PC-3 (cell line): ENCODE results near the gene HSPA1A. TPM values are rescaled to one million over a fixed set of nuclear protein-coding genes. Genes with fewer than 3 reads are reported as not detected.
A peak's percentile ranks its signal among the peaks of the same experiment; 100 is the strongest.
"Not testable (repeated sequence)": the region's sequence is repeated elsewhere in the genome, so short reads cannot be mapped to it uniquely, and the experiment has no call there.

Experiments used
- ATAC-seq: fragments of 200-7000 bp; cut with Tn5 transposase; 2 replicates; pipeline ENCODE4 v1.9.1; 2020; ENCODE audit warnings: mild to moderate bottlenecking, moderate library complexity
- BruUV-seq: library from RNA; stranded (reverse); fragments of 400-500 nt; replicated peaks from 2 replicates; lab custom pipeline; 2021; lab: Mats Ljungman, UMichigan
- CTCF ChIA-PET: fragments of 300-600 bp; sonication (Branson Sonifier 250); formaldehyde crosslinking; loops from one replicate; lab custom pipeline; 2022; ENCODE audit warnings: antibody characterized with exemption; lab: Charles Lee
- POLR2A ChIA-PET: fragments of 300-600 bp; sonication (Branson Sonifier 250); formaldehyde crosslinking; loops from one replicate; lab custom pipeline; 2022; ENCODE audit warnings: antibody characterized with exemption; ENCODE audit not compliant: unreplicated experiment; lab: Charles Lee
- DNase-seq: peaks from one replicate; pipeline ENCODE4 v3.0.0-alpha.2; 2015
- H2AFZ ChIP-seq: fragments of 300-600 bp; sonication (generic); 2 replicates; pipeline ENCODE4 v1.6.0; 2016; ENCODE audit warnings: antibody characterized with exemption, low read length
- H3F3A ChIP-seq: fragments of 300-600 bp; sonication (generic); one replicate; pipeline ENCODE4 v1.6.0; 2017; ENCODE audit warnings: antibody characterized with exemption, low read length, control low read depth, mild to moderate bottlenecking; ENCODE audit not compliant: unreplicated experiment
- H3K27ac ChIP-seq: fragments of 300-600 bp; sonication (generic); 2 replicates; pipeline ENCODE4 v1.5.1; 2016; ENCODE audit warnings: mild to moderate bottlenecking, low read length
- H3K27me3 ChIP-seq: fragments of 300-600 bp; sonication (generic); 2 replicates; pipeline ENCODE4 v1.6.1; 2016; ENCODE audit warnings: low read length, mixed read lengths
- H3K36me3 ChIP-seq: fragments of 300-600 bp; sonication (generic); 2 replicates; pipeline ENCODE4 v1.6.1; 2016; ENCODE audit warnings: low read depth, mixed run types, low read length, mixed read lengths
- H3K4me1 ChIP-seq: fragments of 300-600 bp; sonication (generic); 2 replicates; pipeline ENCODE4 v1.5.1; 2016; ENCODE audit warnings: low read length; ENCODE audit not compliant: insufficient read depth
- H3K4me2 ChIP-seq: fragments of 300-600 bp; sonication (generic); 2 replicates; pipeline ENCODE4 v1.6.0; 2016; ENCODE audit warnings: low read length
- H3K4me3 ChIP-seq: fragments of 300-600 bp; sonication (generic); 2 replicates; pipeline ENCODE4 v1.5.1; 2016; ENCODE audit warnings: mild to moderate bottlenecking, low read length, mixed read lengths
- H3K79me2 ChIP-seq: fragments of 300-600 bp; sonication (generic); 2 replicates; pipeline ENCODE4 v1.6.1; 2017; ENCODE audit warnings: low read length, mixed read lengths
- H3K9ac ChIP-seq: fragments of 300-600 bp; sonication (generic); 2 replicates; pipeline ENCODE4 v1.6.0; 2016; ENCODE audit warnings: mild to moderate bottlenecking, low read length
- H3K9me2 ChIP-seq: fragments of 300-600 bp; sonication (generic); replicated peaks from 2 replicates; pipeline ENCODE4 v1.6.1; 2016; ENCODE audit warnings: mixed run types, low read length, mixed read lengths
- H3K9me3 ChIP-seq: fragments of 300-600 bp; sonication (generic); 2 replicates; pipeline ENCODE4 v1.6.1; 2016; ENCODE audit warnings: low read length, mixed read lengths
- H4K20me1 ChIP-seq: fragments of 300-600 bp; sonication (generic); 2 replicates; pipeline ENCODE4 v1.6.1; 2016; ENCODE audit warnings: low read length, mixed read lengths
- CTCF ChIP-seq: fragments of 300-600 bp; sonication (generic); conservative IDR thresholded peaks from 2 replicates; pipeline ENCODE4 v1.5.1; 2017; ENCODE audit warnings: antibody characterized with exemption, low read depth, mild to moderate bottlenecking, low read length
- EZH2 ChIP-seq: fragments of 300-600 bp; sonication (generic); IDR thresholded peaks from one replicate; pipeline ENCODE4 v1.6.1; 2017; ENCODE audit warnings: antibody characterized with exemption, mild to moderate bottlenecking, low read length; ENCODE audit not compliant: unreplicated experiment
- EZH2phosphoT487 ChIP-seq: fragments of 300-600 bp; sonication (generic); IDR thresholded peaks from 2 replicates; pipeline ENCODE4 v1.6.1; 2018; ENCODE audit warnings: mild to moderate bottlenecking, antibody characterized with exemption, low read length, borderline replicate concordance
- intact Hi-C: fragments of 100-400 bp; cut with micrococcal nuclease; formaldehyde crosslinking; loops from 2 replicates; pipeline ENCODE4 v1.9.0; 2023
- total RNA-seq: library from RNA; depleted of rRNA; stranded (reverse); fragments of >200 nt; gene quantifications from 2 replicates; pipeline ENCODE4 v1.2.3, GENCODE V29; 2014

HSPA1A gene
- total RNA-seq, 1 experiment from 2014 or later, result 269 TPM

- peaks cover 6% of the 10 kb centered on the region for H3K4me1 ChIP-seq
These were observed 9.3 kb upstream of the HSPA1A start for GRCh38 chr6:31805939-31806469.

GRCh38 chr6:31806470-31807272, 8.7 kb upstream of the HSPA1A start, which contains the start of gene LSM2:
Gene LSM2, minus strand, starts transcription at chr6:31806966. Its CDS starts 209 bp downstream, at chr6:31806757.
- peak within 1 kb of the TSS; percentile 53 for H3K27ac ChIP-seq
- no peaks in the 10 kb centered on the region for H3K36me3 ChIP-seq
- TF ChIP-seq EZH2phosphoT487 (no peak), CTCF (peak; percentile 55)
- no peaks in the 10 kb centered on the region for H4K20me1 ChIP-seq
- H3K27me3 ChIP-seq, result no peaks in the 10 kb centered on the region
- H3K4me3 ChIP-seq, result peak within 1 kb of the TSS; percentile 73
- peak within 1 kb of the TSS; percentile 89 for H3K4me2 ChIP-seq
- no peaks in the 10 kb centered on the region for H3K9me2 ChIP-seq
- ChIA-PET POLR2A (interaction anchor here (0.6 to 1.6 kb wide), 7 partner anchors 8 to 165 kb away, joined by 3 to 21 read pairs (median 4); partner anchors contain the start of genes HSPA1A, HSPA1B and HSPA1L), CTCF (interaction anchor here (0.6 to 1.0 kb wide), 7 partner anchors 9 to 361 kb away, joined by 3 to 16 read pairs (median 4); partner anchors contain the start of genes HSPA1A, HSPA1L and VARS1)
- peak within 1 kb of the TSS; percentile 77 for H2AFZ ChIP-seq
- H3K9me3 ChIP-seq, result no peaks in the 10 kb centered on the region
- ATAC-seq (peak; percentile 99), DNase-seq (peak; percentile 96)
- no TSS peak for BruUV-seq
- peaks cover 6% of the 10 kb centered on the region for H3K4me1 ChIP-seq
- peak within 1 kb of the TSS; percentile 86 for H3K9ac ChIP-seq
- intact Hi-C loops, result no loop called here
- H3F3A ChIP-seq, result no peaks in the 10 kb centered on the region
- H3K79me2 ChIP-seq, result peaks cover 34% of the 10 kb centered on the region

More at GRCh38 chr6:31805939-31806469, 9.3 kb upstream of the HSPA1A start:
- POLR2A ChIA-PET, result interaction anchor here (0.7 to 1.6 kb wide), 3 partner anchors 9 to 59 kb away, joined by 4 to 21 read pairs (median 20); partner anchors contain the start of genes HSPA1A, HSPA1B and HSPA1L
- peaks cover 34% of the 10 kb centered on the region for H3K79me2 ChIP-seq
- TF ChIP-seq EZH2, result no peak
- no peak for TF ChIP-seq CTCF
- TF ChIP-seq EZH2phosphoT487, result no peak
- DNase-seq (no peak), ATAC-seq (peak; percentile 6)
- H3K4me2 ChIP-seq, result peak overlapping the region; percentile 89
- H3K9me3 ChIP-seq, result no peaks in the 10 kb centered on the region
- CTCF ChIA-PET, result interaction anchor here (0.6 kb wide), 1 partner anchor 25 kb away, joined by 3 read pairs; no protein-coding TSS in a partner anchor
- H3K9me2 ChIP-seq, result no peaks in the 10 kb centered on the region
- H2AFZ ChIP-seq, result peak overlapping the region; percentile 77
- H3F3A ChIP-seq, result no peaks in the 10 kb centered on the region
- H3K4me3 ChIP-seq, result peak overlapping the region; percentile 73
- no peaks in the 10 kb centered on the region for H4K20me1 ChIP-seq
- intact Hi-C loops, result no loop called here
- BruUV-seq, result TSS peak; percentile 73
- H3K27me3 ChIP-seq, result no peaks in the 10 kb centered on the region
- H3K36me3 ChIP-seq, result no peaks in the 10 kb centered on the region
- peak overlapping the region; percentile 53 for H3K27ac ChIP-seq
- peak overlapping the region; percentile 86 for H3K9ac ChIP-seq

- H3K9ac ChIP-seq, H3K4me2 ChIP-seq, DNase-seq, H3K9me3 ChIP-seq, H3K27me3 ChIP-seq, H3K9me2 ChIP-seq, H3F3A ChIP-seq, H3K36me3 ChIP-seq, H3K4me3 ChIP-seq, BruUV-seq, H4K20me1 ChIP-seq, H2AFZ ChIP-seq, ATAC-seq, intact Hi-C loops, H3K4me1 ChIP-seq, H3K27ac ChIP-seq, POLR2A ChIA-PET: not testable (repeated sequence)
- H3K79me2 ChIP-seq, result peaks cover 28% of the 10 kb centered on the region
- CTCF ChIA-PET, result interaction anchor here (0.6 kb wide), 1 partner anchor 209 kb away, joined by 3 read pairs; no protein-coding TSS in a partner anchor
These were observed 6.7 kb upstream of the HSPA1A start for GRCh38 chr6:31808599-31808998.
